OCI-LY3 (cell line): ENCODE data around the gene C8G.

Source experiments
- H2AFZ ChIP-seq: fragments of 200-600, 300-600 bp; shearing (Covaris generic); 2 replicates; pipeline ENCODE4 v1.6.0; 2014; ENCODE audit warnings: antibody characterized with exemption, low read depth, low read length
- H3K27ac ChIP-seq: fragments of 200-600, 300-600 bp; sonication (generic); 2 replicates; pipeline ENCODE4 v1.5.1; 2014; ENCODE audit warnings: mild to moderate bottlenecking, low read length, moderate library complexity, mixed read lengths
- H3K27me3 ChIP-seq: fragments of 200-600, 300-600 bp; sonication (generic); 2 replicates; pipeline ENCODE4 v1.6.1; 2014; ENCODE audit warnings: low read depth, low read length, mixed read lengths
- H3K36me3 ChIP-seq: fragments of 200-600, 300-600 bp; sonication (generic); replicated peaks from 2 replicates; pipeline ENCODE3; 2014; ENCODE audit warnings: low read depth, low read length, mixed read lengths
- H3K4me1 ChIP-seq: fragments of 300-600, 200-600 bp; sonication (generic); 2 replicates; pipeline ENCODE4 v1.6.1; 2014; ENCODE audit warnings: low read length, mixed read lengths
- H3K4me2 ChIP-seq: fragments of 200-600, 300-600 bp; sonication (generic); 2 replicates; pipeline ENCODE4 v1.6.1; 2014; ENCODE audit warnings: low read length, mixed read lengths
- H3K4me3 ChIP-seq: fragments of 300-600, 200-600 bp; sonication (generic); 2 replicates; pipeline ENCODE4 v1.5.1; 2014; ENCODE audit warnings: antibody characterized with exemption, mild to moderate bottlenecking, low read length, moderate library complexity
- H3K79me2 ChIP-seq: fragments of 300-600, 200-600 bp; shearing (Covaris generic); 2 replicates; pipeline ENCODE4 v1.6.1; 2014; ENCODE audit warnings: mild to moderate bottlenecking, low read length, mixed read lengths
- H3K9ac ChIP-seq: fragments of 300-600, 200-600 bp; shearing (Covaris generic); 2 replicates; pipeline ENCODE4 v1.6.0; 2014; ENCODE audit warnings: mild to moderate bottlenecking, low read length, moderate library complexity
- H3K9me3 ChIP-seq: fragments of 200-600, 300-600 bp; shearing (Covaris generic); 2 replicates; pipeline ENCODE4 v1.6.1; 2014; ENCODE audit warnings: low read length, mixed read lengths; ENCODE audit not compliant: insufficient read depth
- H4K20me1 ChIP-seq: fragments of 200-600, 300-600 bp; sonication (generic); 2 replicates; pipeline ENCODE4 v1.6.1; 2016; ENCODE audit warnings: low read length, mixed read lengths; ENCODE audit not compliant: insufficient read depth
- CTCF ChIP-seq: fragments of 200-600, 300-600 bp; sonication (generic); IDR thresholded peaks from 2 replicates; pipeline ENCODE4 v1.5.1; 2014; ENCODE audit warnings: antibody characterized with exemption, low read length, low read depth
- EZH2phosphoT487 ChIP-seq: fragments of 200-600 bp; shearing (Covaris generic); IDR thresholded peaks from 2 replicates; pipeline ENCODE4 v1.6.1; 2018; ENCODE audit warnings: antibody characterized with exemption, mixed run types, low read depth

Gene C8G

DNA sequence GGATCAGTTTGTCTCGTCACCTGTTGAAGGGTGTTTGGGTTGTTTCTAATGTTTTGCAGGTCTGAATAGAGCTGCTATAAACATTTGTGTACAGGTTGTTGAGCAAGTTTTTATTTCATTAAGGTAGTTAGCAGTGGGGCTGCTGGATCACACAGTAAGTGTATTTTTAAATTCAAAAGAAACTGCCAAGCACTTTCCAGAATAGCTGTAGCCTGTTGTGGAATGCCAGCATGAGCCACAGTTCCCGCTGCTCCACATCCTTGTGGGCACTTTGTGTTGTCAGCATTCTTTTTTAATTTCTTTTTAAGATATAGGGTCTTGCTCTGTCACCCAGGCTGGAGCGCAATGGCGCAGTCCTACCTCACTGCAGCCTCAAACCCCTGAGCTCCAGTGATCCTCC, 15.0 kb upstream of the C8G start:
- no peaks in the 10 kb centered on the region for H3K79me2 ChIP-seq
- no peak overlapping the region for H3K4me3 ChIP-seq
- no peaks in the 10 kb centered on the region for H3K9me3 ChIP-seq
- no peak overlapping the region for H3K27ac ChIP-seq
- H3K36me3 ChIP-seq, result peaks cover 24% of the 10 kb centered on the region
- H4K20me1 ChIP-seq, result no peaks in the 10 kb centered on the region
- H3K9ac ChIP-seq, result no peak overlapping the region
- no peak overlapping the region for H2AFZ ChIP-seq
- TF ChIP-seq EZH2phosphoT487 (no peak), CTCF (no peak)
- peaks cover 7% of the 10 kb centered on the region; the same call in 1 of the 2 replicates for H3K4me1 ChIP-seq
- H3K27me3 ChIP-seq, result no peaks in the 10 kb centered on the region
- H3K4me2 ChIP-seq, result no peak overlapping the region

DNA sequence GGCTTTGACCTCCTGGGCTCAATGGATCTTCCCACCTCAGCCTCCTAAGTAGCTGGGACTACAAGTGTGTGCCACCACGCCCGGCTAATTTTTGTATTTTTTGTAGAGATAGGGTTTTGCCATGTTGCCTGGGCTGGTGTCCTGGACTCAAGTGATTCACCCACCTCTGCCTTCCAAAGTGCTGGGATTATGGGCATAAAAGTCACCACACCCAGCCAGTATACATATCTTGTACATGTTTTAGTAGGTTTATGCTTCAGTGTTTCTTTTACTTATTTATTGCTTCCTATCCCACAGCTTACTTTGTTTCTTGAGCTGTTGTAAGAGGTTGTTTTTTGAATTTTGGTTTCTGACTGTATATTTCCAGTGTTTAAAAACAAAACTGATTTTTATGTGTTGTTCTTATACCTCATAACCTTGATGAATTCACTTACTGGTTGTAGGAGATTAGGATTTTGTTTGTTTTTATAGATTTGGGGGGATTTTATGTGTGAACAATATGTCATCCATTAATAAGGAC, 13.4 kb upstream of the C8G start:
- Histone ChIP-seq H3K27ac (no peak overlapping the region), H4K20me1 (no peaks in the 10 kb centered on the region), H3K79me2 (no peaks in the 10 kb centered on the region), H3K9ac (no peak overlapping the region), H3K4me1 (peaks cover 7% of the 10 kb centered on the region; the same call in 1 of the 2 replicates), H3K27me3 (no peaks in the 10 kb centered on the region), H3K9me3 (no peaks in the 10 kb centered on the region), H3K36me3 (peaks cover 17% of the 10 kb centered on the region), H3K4me2 (no peak overlapping the region), H3K4me3 (no peak overlapping the region), H2AFZ (no peak overlapping the region)
- TF ChIP-seq CTCF (no peak), EZH2phosphoT487 (no peak)

GRCh38 chr9:136934277-136934676, 10.8 kb upstream of the C8G start:
- Histone ChIP-seq H3K4me2 (no peak overlapping the region), H3K4me3 (no peak overlapping the region), H3K27ac (no peak overlapping the region)

DNA sequence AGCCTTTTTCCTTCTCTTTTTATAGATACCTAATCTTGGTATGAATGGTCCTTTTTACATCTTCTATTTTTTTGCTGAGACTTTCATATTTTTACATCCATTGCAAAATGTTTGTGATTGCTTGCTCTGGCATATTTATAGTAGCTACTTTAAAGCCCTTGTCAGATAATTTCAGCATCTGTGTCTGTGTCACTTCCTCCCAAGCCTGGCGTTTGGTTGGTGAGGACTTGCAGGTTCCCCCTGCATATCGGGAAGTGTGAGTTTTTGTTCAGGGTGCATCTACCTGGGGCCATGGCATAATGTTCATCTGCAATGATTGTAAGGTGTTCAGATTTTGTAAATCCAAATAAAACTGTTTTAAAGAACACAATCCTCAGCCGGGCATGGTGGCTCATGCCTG, 9.4 kb upstream of the C8G start:
- Histone ChIP-seq H3K4me1 (peaks cover 7% of the 10 kb centered on the region; the same call in 1 of the 2 replicates), H3K9ac (no peak overlapping the region), H3K36me3 (peaks cover 19% of the 10 kb centered on the region), H3K4me3 (no peak overlapping the region), H2AFZ (no peak overlapping the region), H3K79me2 (no peaks in the 10 kb centered on the region), H4K20me1 (no peaks in the 10 kb centered on the region), H3K9me3 (no peaks in the 10 kb centered on the region), H3K4me2 (no peak overlapping the region), H3K27me3 (no peaks in the 10 kb centered on the region), H3K27ac (no peak overlapping the region)
- TF ChIP-seq CTCF, result no peak
- TF ChIP-seq EZH2phosphoT487, result no peak

More at GRCh38 chr9:136934277-136934676, 10.8 kb upstream of the C8G start:
- Histone ChIP-seq H3K36me3 (peaks cover 7% of the 10 kb centered on the region), H3K4me1 (peaks cover 7% of the 10 kb centered on the region; the same call in 1 of the 2 replicates), H3K79me2 (no peaks in the 10 kb centered on the region), H3K9me3 (no peaks in the 10 kb centered on the region), H3K27me3 (no peaks in the 10 kb centered on the region), H2AFZ (no peak overlapping the region), H4K20me1 (no peaks in the 10 kb centered on the region), H3K9ac (no peak overlapping the region)
- TF ChIP-seq EZH2phosphoT487 (no peak), CTCF (no peak)
